T-cell (primary cell): Measurements from ENCODE around the gene MME. TPM values are rescaled to one million over a fixed set of nuclear protein-coding genes. Genes with fewer than 3 reads are reported as not detected.
A peak's percentile ranks its signal among the peaks of the same experiment; 100 is the strongest.
"Not testable (repeated sequence)": the region's sequence is repeated elsewhere in the genome, so short reads cannot be mapped to it uniquely, and the experiment has no call there.

Source experiments
- ATAC-seq, 4 experiments: fragments of 200-7000 bp in 3 of 4; fragments of 150-1000 bp in 1 of 4; cut with Tn5 transposase; replicated peaks in 1 of 4; 1 replicate in 3 of 4; 2 replicates in 1 of 4; pipeline ENCODE4 v1.10.0; 2021; ENCODE audit warnings: moderate library complexity in 3 of 4, mild to moderate bottlenecking in 2 of 4, moderate number of reproducible peaks in 1 of 4
- CTCF ChIA-PET, 2 donors: fragments of 300-600 bp; sonication (Branson Sonifier 250); formaldehyde crosslinking; loops; one replicate each; lab custom pipeline; 2022; ENCODE audit warnings: antibody characterized with exemption in 2 of 2; lab: Charles Lee
- POLR2A ChIA-PET, 2 donors: fragments of 300-600 bp; sonication (Branson Sonifier 250); formaldehyde crosslinking; loops; one replicate each; lab custom pipeline; 2022; ENCODE audit warnings: antibody characterized with exemption in 2 of 2; lab: Charles Lee
- DNase-seq, 35 experiments: peaks; one replicate each; pipeline versions ENCODE4 v3.0.0 to v3.0.0-alpha.2; 2013 to 2023
- H3K27ac ChIP-seq: one replicate; pipeline ENCODE4 v1.5.1; 2013; ENCODE audit warnings: low read length
- H3K27me3 ChIP-seq, 2 experiments: replicated peaks in 1 of 2; 1 replicate in 1 of 2; 2 replicates in 1 of 2; pipeline versions ENCODE4 v1.6.1 to v1.7.0; 2013; ENCODE audit warnings: low read length in 1 of 2, mixed read lengths in 1 of 2; ENCODE audit not compliant: control insufficient read depth in 2 of 2, insufficient read depth in 2 of 2; ENCODE audit errors: extremely low read depth in 1 of 2
- H3K36me3 ChIP-seq, 2 donors: 1 replicate in 1 of 2; 2 replicates in 1 of 2; pipeline versions ENCODE4 v1.6.1 to v1.7.0; 2013; ENCODE audit warnings: low read length in 1 of 2; ENCODE audit not compliant: control insufficient read depth in 2 of 2, insufficient read depth in 1 of 2; ENCODE audit errors: extremely low read depth in 1 of 2
- H3K4me1 ChIP-seq, 2 experiments: 1 replicate in 1 of 2; 2 replicates in 1 of 2; pipeline versions ENCODE4 v1.6.1 to v1.7.0; 2013; ENCODE audit warnings: low read length in 2 of 2, mixed read lengths in 1 of 2; ENCODE audit not compliant: insufficient read depth in 2 of 2, control insufficient read depth in 1 of 2; ENCODE audit errors: extremely low read depth in 1 of 2
- H3K4me3 ChIP-seq, 2 donors: 1 replicate in 1 of 2; 2 replicates in 1 of 2; pipeline versions ENCODE4 v1.5.1 to v1.7.0; 2013; ENCODE audit warnings: mild to moderate bottlenecking in 2 of 2, low read length in 1 of 2, moderate library complexity in 1 of 2; ENCODE audit not compliant: control insufficient read depth in 1 of 2; ENCODE audit errors: extremely low read depth in 1 of 2
- H3K9me3 ChIP-seq: 2 replicates; pipeline ENCODE4 v1.7.0; 2013
- H3K27ac Mint-ChIP-seq, 2 donors: one replicate each; pipeline ENCODE4 v1.8.0; 2020 to 2021; ENCODE audit warnings: mild to moderate bottlenecking in 2 of 2, mixed read lengths in 2 of 2
- H3K27me3 Mint-ChIP-seq, 2 donors: one replicate each; pipeline ENCODE4 v1.8.0; 2021 to 2022; ENCODE audit warnings: mixed read lengths in 2 of 2
- H3K36me3 Mint-ChIP-seq: one replicate; pipeline ENCODE4 v1.8.0; 2021; ENCODE audit warnings: mixed read lengths
- H3K4me1 Mint-ChIP-seq, 3 donors: one replicate each; pipeline ENCODE4 v1.8.0; 2020 to 2022; ENCODE audit warnings: mixed read lengths in 3 of 3, mild to moderate bottlenecking in 1 of 3
- H3K4me3 Mint-ChIP-seq, 3 donors: one replicate each; pipeline ENCODE4 v1.8.0; 2020 to 2022; ENCODE audit warnings: mild to moderate bottlenecking in 3 of 3, mixed read lengths in 3 of 3, moderate library complexity in 3 of 3
- H3K9me3 Mint-ChIP-seq, 3 donors: one replicate each; pipeline ENCODE4 v1.8.0; 2020 to 2022; ENCODE audit warnings: mixed read lengths in 3 of 3
- WGBS: methylation state at CpG from one replicate; pipeline ENCODE4 v1.1.5; 2013; ENCODE audit warnings: missing lambda C conversion rate; ENCODE audit not compliant: insufficient coverage; 5-methylcytosine and 5-hydroxymethylcytosine counted together
- total RNA-seq, 35 experiments: library from RNA in 6 of 35; stranded (reverse) in 6 of 35; fragments of 120-200 nt in 1 of 35; gene quantifications; one replicate each; pipeline versions ENCODE4 v1.2.1 to v1.2.4 and lab custom pipeline; 2013 to 2026

Gene MME
- total RNA-seq, 5 donors from 2014 or later (not counting 1 experiment from before 2014, with no cell fraction given) = 0.35 to 2.2 (median 0.93) TPM

GRCh38 chr3:155112661-155113389 lies 32.7 kb downstream of the MME start:
- ChIA-PET CTCF (no interaction called here), POLR2A (no interaction called here)
- Histone ChIP-seq H3K27me3 (no peaks in the 10 kb centered on the region), H3K9me3 (no peaks in the 10 kb centered on the region), H3K4me1 (peaks cover 0 to 5% of the 10 kb centered on the region in 2 experiments), H3K36me3 (no peaks in the 10 kb centered on the region), H3K4me3 (no peak overlapping the region), H3K27ac (no peak overlapping the region)
- ATAC-seq (no peak), DNase-seq (no peak)
- H3K9me3 Mint-ChIP-seq = peaks cover 0 to 12% (median 4%) of the 10 kb centered on the region in 3 donors
- no peak overlapping the region for H3K4me3 Mint-ChIP-seq
- 63% methylated on average over 2 of the region's 5 CpGs for WGBS
- peaks cover 6 to 9% (median 9%) of the 10 kb centered on the region in 3 donors for H3K4me1 Mint-ChIP-seq
- no peak overlapping the region for H3K27ac Mint-ChIP-seq
- no peaks in the 10 kb centered on the region for H3K36me3 Mint-ChIP-seq
- H3K27me3 Mint-ChIP-seq = peaks cover 0 to 4% of the 10 kb centered on the region in 2 donors

- H3K9me3 ChIP-seq, H3K4me3 ChIP-seq, H3K36me3 ChIP-seq, POLR2A ChIA-PET, H3K36me3 Mint-ChIP-seq, H3K4me1 ChIP-seq, ATAC-seq, H3K27ac Mint-ChIP-seq, CTCF ChIA-PET, H3K4me3 Mint-ChIP-seq, H3K9me3 Mint-ChIP-seq, H3K27me3 ChIP-seq, H3K4me1 Mint-ChIP-seq, H3K27me3 Mint-ChIP-seq, H3K27ac ChIP-seq: not testable (repeated sequence)
- DNase-seq = peak in 12 of 35 experiments; percentile 1 to 67 (median 10)
- WGBS = no CpG with 5 or more reads among the region's 14 CpGs
Observed at GRCh38 chr3:155124745-155125144, 44.6 kb downstream of the MME start.

GRCh38 chr3:155129396-155129795 lies 49.3 kb downstream of the MME start:
- DNase-seq (no peak), ATAC-seq (no peak)
- WGBS = no CpG with 5 or more reads among the region's 2 CpGs
- Mint-ChIP-seq H3K36me3 (no peaks in the 10 kb centered on the region), H3K9me3 (peaks cover 0 to 9% (median 6%) of the 10 kb centered on the region in 3 donors), H3K4me3 (no peak overlapping the region), H3K4me1 (no peaks in the 10 kb centered on the region), H3K27me3 (no peaks in the 10 kb centered on the region), H3K27ac (no peak overlapping the region)
- CTCF ChIA-PET = interaction anchor here in 1 of 2 donors (0.6 kb wide), 1 partner anchor 12 kb away, joined by 3 read pairs; no protein-coding TSS in a partner anchor
- Histone ChIP-seq H3K4me3 (no peak overlapping the region), H3K9me3 (no peaks in the 10 kb centered on the region), H3K27me3 (no peaks in the 10 kb centered on the region), H3K4me1 (no peaks in the 10 kb centered on the region), H3K27ac (no peak overlapping the region), H3K36me3 (no peaks in the 10 kb centered on the region)
- POLR2A ChIA-PET = no interaction called here

- no peaks in the 10 kb centered on the region for H3K9me3 ChIP-seq
- Mint-ChIP-seq H3K27ac (no peak overlapping the region), H3K36me3 (no peaks in the 10 kb centered on the region), H3K27me3 (no peaks in the 10 kb centered on the region), H3K4me1 (no peaks in the 10 kb centered on the region), H3K4me3 (no peak overlapping the region), H3K9me3 (peaks cover 0 to 13% (median 8%) of the 10 kb centered on the region in 3 donors)
- DNase-seq = no peak
- no peak for ATAC-seq
- H3K27ac ChIP-seq = no peak overlapping the region
- no peaks in the 10 kb centered on the region for H3K36me3 ChIP-seq
- no peaks in the 10 kb centered on the region for H3K27me3 ChIP-seq
- ChIA-PET POLR2A (no interaction called here), CTCF (interaction anchor here in 1 of 2 donors (0.6 kb wide), 1 partner anchor 12 kb away, joined by 3 read pairs; no protein-coding TSS in a partner anchor)
- no peaks in the 10 kb centered on the region for H3K4me1 ChIP-seq
- no peak overlapping the region for H3K4me3 ChIP-seq
Observed at GRCh38 chr3:155130001-155130400, 49.9 kb downstream of the MME start.

- no peak for DNase-seq
- Histone ChIP-seq H3K4me1 (no peaks in the 10 kb centered on the region), H3K27ac (no peak overlapping the region), H3K4me3 (no peak overlapping the region), H3K27me3 (no peaks in the 10 kb centered on the region), H3K36me3 (no peaks in the 10 kb centered on the region), H3K9me3 (no peaks in the 10 kb centered on the region)
- H3K4me1 Mint-ChIP-seq = no peaks in the 10 kb centered on the region
- H3K36me3 Mint-ChIP-seq = no peaks in the 10 kb centered on the region
- peaks cover 8 to 24% (median 9%) of the 10 kb centered on the region in 3 donors for H3K9me3 Mint-ChIP-seq
- ChIA-PET CTCF (no interaction called here), POLR2A (no interaction called here)
- WGBS = 90% methylated on average over 4 of the region's 4 CpGs
- H3K4me3 Mint-ChIP-seq = no peak overlapping the region
- no peak overlapping the region for H3K27ac Mint-ChIP-seq
- no peak for ATAC-seq
- H3K27me3 Mint-ChIP-seq = no peaks in the 10 kb centered on the region
Observed at GRCh38 chr3:155131104-155131503, 51.0 kb downstream of the MME start.

- POLR2A ChIA-PET, H3K27me3 ChIP-seq, H3K27ac Mint-ChIP-seq, DNase-seq, H3K9me3 ChIP-seq, H3K27me3 Mint-ChIP-seq, ATAC-seq, H3K36me3 Mint-ChIP-seq, H3K4me3 ChIP-seq, H3K4me1 ChIP-seq, H3K4me3 Mint-ChIP-seq, CTCF ChIA-PET, H3K36me3 ChIP-seq, H3K4me1 Mint-ChIP-seq, H3K27ac ChIP-seq: not testable (repeated sequence)
- no CpG with 5 or more reads among the region's 1 CpG for WGBS
- H3K9me3 Mint-ChIP-seq = peaks cover 5 to 20% (median 10%) of the 10 kb centered on the region in 3 donors
Observed at GRCh38 chr3:155134311-155134710, 54.2 kb downstream of the MME start.
